ENCODE data around the gene FBXW9.
"Not testable (repeated sequence)": the region's sequence is repeated elsewhere in the genome, so short reads cannot be mapped to it uniquely, and the experiment has no call there.

FBXW9 gene

DNA sequence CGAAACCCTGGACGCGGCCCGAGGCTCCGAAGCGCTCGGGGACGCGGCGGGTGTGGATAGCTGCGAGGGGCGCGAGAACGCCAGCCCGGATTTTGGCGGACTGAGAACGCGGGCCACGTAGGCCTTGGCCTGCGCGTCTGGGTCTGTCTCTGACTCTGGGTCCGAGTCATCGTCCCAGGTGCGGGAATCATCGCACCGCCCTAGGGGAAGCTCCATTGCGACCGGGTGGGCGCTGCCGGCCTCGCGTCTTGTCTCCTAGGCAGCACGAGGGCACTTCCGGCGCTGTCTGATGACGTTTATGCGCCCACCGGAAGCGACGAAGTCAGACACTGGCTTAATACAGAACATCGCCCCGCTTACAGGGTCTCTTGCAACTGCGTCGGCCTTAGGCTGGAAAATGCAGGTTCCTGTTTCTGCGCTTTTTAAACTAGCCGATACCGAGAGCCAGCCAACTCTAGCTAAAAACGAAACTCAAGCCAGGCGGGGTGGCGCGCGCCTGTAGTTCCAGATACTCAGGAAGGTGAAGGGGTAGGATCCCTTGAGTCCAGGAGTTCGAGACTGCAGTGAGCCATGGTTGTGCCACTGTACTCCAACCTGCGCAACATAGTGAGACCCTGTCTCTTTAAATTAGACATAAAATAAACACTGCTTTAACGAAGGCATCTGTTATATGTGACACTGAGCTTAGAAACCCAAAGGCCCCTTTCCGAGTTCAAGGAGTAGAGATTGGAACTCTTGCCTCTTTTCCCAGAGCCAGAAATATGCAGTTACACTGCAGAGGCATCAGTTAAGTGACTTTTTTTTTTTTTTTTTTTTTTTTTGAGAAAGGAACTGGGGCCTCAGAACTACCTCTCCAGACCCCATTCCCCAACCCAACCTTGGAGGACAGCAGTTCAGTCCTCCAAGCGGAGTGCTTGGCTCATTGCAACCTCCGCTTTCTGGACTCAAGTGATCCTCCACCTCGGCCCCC, at the start of gene FBXW9:
FBXW9 (minus strand) TSS at position 266 of the 970 bp plus-strand sequence; CDS start at position 216, 50 bp downstream.
- peak; percentile 97 for DNase-seq (ENCODE audit: extremely low spot score, insufficient read length, low read depth)
- FAIRE-seq = peak; percentile 91

DNA sequence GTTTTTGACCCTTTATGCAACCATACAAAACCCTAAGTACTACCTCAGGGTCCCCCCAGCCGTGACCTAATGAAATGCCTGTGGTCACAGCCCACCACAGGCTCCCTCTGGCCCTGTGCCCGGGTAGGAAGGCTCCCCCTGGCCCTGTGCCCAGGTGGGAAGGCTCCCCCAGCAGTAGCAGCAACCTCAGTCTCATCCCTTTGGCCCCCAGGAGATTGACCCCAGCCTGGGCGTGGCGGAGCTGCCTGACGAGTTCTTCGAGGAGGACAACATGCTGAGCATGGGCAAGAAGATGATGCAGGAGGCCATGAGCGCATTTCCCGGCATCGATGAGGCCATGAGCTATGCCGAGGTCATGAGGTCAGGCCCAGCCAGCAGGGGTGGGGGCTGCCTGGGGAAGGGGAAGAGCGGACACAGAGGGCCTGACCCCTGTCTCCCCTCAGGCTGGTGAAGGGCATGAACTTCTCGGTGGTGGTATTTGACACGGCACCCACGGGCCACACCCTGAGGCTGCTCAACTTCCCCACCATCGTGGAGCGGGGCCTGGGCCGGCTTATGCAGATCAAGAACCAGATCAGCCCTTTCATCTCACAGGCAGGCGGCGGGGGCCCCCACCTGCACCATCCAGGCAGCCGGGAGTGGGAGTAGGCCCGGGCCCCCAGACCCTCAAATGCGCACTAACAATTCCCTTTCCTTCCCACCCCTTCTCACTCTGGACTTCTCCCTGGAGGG, 48.9 kb upstream of the FBXW9 start:
- no peak for FAIRE-seq
- no peak for DNase-seq (ENCODE audit: extremely low spot score, insufficient read length, low read depth)

DNA sequence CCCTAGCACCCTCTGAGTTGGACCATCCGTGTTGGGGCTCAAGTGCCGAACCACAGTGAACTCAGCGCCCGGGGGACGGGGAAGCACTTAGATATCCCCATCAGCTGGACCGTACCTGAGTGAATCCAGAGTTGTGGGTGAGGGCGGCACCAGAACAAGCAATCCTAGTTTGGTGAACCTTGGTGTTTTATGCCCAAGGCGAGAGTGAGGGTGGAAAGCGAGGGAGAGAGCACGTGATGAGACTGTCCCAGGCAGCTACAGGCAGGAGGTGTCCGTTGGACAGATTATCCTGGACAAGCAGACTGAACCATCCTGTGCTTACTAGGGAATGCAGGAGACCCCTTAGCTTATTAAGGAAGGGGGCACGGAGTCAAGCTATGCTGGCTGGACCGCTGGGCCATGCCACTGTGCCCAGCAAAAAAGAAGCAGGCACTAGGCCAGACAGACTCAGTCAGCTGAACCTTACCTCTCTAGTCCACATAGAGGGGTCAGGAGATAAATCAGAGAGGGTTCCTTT, 41.5 kb upstream of the FBXW9 start:
- FAIRE-seq (no peak), DNase-seq (ENCODE audit: extremely low spot score, insufficient read length, low read depth) (no peak)

DNA sequence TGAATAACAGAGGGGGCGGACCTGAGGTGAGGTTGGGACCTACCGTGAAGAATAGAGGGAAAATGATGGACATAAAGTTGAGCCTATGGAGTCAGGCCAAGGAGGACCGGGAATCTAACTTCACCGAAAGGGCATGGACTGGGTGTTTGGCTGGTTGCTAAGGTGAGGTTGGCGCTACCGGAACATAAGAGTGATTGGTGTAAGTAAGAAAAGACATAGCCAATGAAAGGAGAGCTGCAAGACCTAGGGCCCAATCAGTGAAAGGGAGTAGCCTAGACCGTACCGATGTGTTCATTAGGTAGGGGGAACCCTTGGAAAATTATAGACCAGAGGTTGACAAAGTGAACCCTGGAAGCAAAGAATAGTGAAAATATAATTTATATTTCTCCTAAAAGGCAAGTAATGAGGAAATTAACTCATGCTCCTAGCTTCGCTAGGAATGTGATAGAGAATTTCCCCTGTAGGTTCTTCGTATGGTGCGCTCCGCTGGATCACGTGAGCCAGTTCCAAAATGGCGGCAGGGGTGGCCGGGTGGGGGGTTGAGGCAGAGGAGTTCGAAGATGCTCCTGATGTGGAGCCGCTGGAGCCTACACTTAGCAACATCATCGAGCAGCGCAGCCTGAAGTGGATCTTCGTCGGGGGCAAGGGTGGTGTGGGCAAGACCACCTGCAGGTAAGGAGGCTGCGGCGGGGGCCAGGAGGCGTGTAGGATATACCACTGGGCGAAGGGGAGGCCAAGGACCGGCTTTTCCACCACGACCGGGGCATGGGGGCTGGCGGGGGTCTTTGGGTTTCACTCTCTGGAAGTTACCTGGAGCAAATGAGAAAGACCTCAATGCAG, 40.8 kb upstream of the FBXW9 start, which contains the start of gene GET3:
GET3 (plus strand) TSS at position 503 of the 840 bp plus-strand sequence; CDS start at position 512, 9 bp downstream.
- DNase-seq (ENCODE audit: extremely low spot score, insufficient read length, low read depth) (peak; percentile 82), FAIRE-seq (peak; percentile 99)

DNA sequence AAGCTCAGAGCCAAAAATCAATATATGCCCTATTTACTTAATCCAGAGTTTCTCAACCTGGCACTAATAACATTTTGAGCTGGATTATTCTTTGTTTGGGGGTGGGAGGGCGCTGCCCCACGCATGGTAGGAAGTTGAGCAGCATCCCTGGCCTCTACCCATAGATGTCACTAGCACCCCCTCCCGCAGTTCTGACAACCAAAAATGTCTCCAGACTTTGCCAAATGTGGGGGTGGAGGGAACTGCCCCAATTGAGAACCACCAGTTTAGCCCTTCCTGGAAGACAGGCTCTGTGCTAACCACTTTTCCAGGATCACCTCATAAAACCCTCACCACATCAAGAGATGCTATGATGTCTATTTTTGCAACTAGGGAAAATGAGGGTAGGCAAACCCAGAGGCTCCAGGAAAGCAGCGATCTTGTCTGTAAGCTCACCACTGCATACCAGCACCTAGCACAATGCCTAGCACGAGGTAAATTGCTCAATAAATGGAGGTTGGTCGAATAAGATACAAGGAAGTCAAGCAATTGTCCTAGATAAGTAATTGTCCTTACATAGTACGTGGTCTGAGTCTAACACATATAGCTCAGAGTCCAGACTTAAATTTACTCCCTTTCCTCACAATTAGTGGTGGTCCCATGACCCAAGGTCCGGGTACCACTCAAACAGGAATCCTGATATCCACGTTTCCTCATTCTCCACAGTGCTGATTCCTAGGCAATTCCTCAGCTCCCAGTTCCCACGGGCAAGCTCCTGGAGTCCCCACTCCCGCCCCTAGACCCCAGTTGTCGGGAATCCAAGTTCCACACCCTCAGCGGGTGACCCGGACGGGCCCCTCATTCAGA, 37.2 kb upstream of the FBXW9 start:
- DNase-seq (ENCODE audit: extremely low spot score, insufficient read length, low read depth) (no peak), FAIRE-seq (peak; percentile 81)

DNA sequence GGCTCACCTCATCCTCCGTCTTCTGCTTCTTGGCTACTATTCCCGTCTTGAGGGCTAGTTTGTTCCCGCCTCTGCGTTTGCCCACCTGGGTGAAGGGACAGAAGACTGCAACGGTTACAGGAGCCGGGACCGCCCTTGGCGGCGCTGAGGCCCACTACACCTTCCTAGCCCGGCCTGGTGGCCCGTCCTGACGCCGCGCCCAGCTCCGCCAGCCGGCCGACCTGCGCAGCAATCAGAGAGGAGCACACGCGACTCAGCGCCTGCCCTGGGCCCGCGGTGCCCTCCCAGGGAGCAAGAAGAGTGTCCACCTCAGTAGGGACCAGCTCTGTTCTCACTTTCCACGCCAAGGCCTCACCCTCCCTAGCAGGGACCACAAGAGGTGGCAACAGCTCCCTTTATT, 34.9 kb upstream of the FBXW9 start:
- DNase-seq (ENCODE audit: extremely low spot score, insufficient read length, low read depth) = no peak
- no peak for FAIRE-seq

DNA sequence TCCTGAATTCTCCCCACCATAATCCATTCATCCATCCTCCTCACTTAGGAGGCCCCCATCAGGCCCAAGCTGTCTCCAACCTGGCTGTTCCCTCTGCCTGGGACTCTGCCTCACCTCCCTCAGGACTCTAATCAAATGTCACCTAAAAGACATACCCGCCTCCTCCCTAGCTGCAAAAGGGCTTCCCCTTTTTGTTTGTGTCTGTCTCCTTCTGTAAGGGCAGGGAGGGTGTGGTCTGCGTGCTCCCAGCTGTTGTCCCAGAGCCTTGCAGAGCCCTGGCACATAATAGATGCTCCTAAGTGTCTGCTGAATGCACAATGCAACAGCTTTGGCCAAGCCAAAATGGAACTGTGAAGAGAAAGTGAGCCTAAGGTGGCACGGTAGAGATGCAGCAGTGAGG, 33.6 kb upstream of the FBXW9 start:
- FAIRE-seq = no peak
- DNase-seq (ENCODE audit: extremely low spot score, insufficient read length, low read depth) = no peak

DNA sequence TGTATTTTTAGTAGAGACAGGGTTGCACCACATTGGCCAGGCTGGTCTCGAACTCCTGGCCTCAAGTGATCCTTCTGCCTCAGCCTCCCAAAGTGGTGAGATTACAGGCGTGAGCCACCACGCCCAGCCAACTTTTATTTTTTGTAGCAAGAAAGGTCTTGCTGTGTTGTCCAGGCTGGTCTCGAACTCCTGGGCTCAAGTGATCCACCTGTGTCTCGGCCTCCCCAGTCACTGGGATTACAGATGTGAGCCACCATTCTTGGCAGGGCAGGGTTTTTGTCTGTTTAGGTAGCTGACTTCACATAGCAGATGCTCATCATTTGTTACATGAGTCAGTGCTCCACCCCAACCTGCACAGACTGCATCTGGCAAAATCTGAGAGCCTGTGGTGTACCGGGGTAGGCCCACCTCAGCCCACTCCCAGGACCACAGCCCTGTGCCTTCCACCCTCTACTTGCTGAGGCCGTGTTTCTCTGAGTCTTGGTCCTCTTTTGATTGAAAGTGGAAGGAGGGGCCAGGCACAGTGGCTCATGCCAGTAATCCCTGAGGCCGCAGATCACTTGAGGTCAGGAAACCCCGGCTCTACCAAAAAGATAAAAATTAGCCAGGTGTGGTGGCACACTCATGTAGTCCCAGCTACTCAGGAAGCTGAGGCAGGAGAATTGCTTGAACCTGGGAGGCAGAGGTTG, 31.5 kb upstream of the FBXW9 start:
- FAIRE-seq = no peak

DNA sequence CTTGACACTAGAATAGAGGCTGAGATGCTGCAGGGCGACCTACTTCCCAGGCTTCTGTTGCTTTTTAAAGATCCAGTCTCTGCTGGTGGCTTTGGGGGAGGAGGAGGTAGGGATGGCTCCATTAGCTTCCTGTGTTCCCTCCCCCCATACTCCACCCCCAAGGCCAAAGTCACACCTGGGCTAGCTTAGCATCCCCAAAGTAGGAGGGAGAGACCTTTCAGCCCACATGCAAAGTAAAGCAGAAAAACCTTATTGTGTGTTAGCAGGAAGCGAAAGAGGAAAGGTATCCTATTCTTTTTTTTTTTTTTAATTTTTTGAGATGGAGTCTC, 30.5 kb upstream of the FBXW9 start:
- FAIRE-seq = no peak
- no peak for DNase-seq (ENCODE audit: extremely low spot score, insufficient read length, low read depth)

More for the DNA sequence above, 31.5 kb upstream of the FBXW9 start:
- DNase-seq (ENCODE audit: extremely low spot score, insufficient read length, low read depth) = no peak

DNA sequence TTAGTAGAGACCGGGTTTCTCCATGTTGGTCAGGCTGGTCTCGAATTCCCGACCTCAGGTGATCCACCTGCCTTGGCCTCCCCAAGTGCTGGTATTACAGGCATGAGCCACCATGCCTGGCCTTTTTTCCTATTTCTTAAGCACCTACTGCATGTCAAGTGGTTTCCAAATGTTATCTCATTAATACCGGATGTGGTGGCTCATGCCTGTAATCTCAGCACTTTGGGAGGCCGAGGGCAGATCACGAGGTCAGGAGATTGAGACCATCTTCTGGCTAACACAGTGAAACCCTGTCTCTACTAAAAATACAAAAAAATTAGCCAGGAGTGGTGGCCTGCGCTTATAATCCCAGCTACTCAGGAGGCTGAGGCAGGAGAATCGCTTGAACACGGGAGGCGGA, 29.2 kb upstream of the FBXW9 start:
- not testable (repeated sequence) for FAIRE-seq; DNase-seq (ENCODE audit: extremely low spot score, insufficient read length, low read depth)

DNA sequence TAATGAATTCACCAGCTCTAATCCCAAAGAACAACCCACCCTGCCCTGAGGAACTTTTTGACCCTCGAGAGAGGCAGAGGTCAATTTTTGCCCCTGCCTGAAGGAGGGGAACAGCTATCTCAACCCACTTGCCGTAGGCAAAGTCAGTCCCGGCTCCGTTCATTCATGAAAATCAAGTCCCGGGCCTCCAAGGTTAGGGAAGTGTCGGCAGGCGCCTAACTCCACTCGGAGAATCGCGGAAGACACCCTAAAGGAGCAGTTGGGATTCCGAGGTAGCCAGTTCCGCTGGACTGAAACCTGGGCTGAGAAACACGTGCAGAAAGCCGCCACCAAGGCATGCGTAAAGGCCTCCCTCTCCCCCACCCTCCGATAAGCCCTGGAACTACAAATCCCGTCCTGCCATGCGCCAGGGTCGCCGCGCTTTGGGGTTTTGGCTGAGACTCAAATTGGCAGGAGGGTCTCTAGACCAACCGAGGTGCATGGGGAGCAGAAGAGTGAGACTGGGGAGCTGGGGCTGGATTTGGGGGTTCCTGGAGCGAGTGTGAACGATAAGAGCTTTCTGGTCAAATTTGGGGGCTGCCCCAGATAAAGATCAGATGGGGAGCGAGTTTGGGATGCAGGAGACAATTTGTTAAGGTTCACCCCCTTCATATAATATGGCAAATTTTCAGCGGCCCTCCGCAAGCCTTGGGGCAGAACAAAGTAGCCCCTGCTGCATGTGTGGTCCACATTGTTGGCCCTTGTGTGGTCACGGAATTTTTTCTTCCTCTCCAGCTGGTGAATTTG, 27.4 kb upstream of the FBXW9 start, which contains the start of gene TNPO2:
TNPO2 (minus strand) TSS at position 292 of the 786 bp plus-strand sequence. CDS start 2,955 bp downstream, outside the sequence.
- FAIRE-seq (peak; percentile 90), DNase-seq (ENCODE audit: extremely low spot score, insufficient read length, low read depth) (no peak)

DNA sequence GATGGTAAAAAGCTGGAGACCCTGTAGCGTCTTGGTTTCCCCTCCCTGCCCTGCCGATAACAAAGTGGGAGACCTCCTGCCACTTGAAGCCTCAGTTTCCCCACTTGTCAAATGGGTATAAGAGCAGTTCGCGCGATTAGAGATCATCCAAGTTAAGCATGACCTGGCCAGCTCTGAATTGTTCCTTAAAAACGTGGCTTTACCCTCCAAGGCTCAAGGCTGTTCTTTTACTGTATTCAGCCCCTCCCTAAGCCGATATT, 26.9 kb upstream of the FBXW9 start:
- FAIRE-seq (no peak), DNase-seq (ENCODE audit: extremely low spot score, insufficient read length, low read depth) (no peak)

DNA sequence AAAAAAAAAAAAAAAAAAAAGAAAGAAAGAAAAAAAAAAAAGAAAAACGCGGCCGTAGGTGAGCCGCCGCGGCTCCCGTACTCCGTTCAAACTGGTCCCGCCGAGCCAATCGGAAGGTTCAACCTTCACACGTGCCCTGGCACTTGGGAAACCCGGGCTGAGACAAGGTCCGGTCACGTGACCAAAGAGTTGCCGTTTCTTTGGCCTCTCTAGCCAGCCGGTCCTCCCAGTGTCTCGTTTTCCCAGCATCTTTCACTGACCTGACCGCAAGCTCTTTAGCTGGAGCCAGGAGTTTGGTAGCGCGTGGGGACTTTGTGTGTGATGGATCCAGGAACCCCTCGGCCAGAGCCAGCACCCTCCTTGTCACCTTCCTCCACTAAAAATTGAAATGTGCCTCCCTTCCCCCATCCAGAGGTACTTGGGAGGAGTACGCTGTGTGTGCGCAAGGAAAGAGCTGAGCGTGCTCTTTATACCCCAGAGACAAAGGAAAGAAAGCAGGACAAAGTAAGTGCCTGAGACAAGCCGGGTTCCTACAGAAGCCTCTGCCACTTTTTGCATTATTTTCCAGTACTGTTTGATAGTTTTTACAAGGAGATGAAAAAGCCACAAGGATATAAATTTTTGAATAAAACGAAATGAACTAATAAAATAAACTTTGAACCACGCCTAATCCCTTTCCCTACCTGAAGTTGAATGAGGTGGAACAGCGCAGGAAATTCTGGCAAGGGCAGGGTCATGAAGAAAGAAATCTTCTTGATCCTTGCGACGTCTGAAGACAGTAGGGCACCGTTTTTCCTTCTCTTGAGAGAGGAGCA, 26.3 kb upstream of the FBXW9 start:
- peak; percentile 96 for DNase-seq (ENCODE audit: extremely low spot score, insufficient read length, low read depth)
- peak; percentile 97 for FAIRE-seq

DNA sequence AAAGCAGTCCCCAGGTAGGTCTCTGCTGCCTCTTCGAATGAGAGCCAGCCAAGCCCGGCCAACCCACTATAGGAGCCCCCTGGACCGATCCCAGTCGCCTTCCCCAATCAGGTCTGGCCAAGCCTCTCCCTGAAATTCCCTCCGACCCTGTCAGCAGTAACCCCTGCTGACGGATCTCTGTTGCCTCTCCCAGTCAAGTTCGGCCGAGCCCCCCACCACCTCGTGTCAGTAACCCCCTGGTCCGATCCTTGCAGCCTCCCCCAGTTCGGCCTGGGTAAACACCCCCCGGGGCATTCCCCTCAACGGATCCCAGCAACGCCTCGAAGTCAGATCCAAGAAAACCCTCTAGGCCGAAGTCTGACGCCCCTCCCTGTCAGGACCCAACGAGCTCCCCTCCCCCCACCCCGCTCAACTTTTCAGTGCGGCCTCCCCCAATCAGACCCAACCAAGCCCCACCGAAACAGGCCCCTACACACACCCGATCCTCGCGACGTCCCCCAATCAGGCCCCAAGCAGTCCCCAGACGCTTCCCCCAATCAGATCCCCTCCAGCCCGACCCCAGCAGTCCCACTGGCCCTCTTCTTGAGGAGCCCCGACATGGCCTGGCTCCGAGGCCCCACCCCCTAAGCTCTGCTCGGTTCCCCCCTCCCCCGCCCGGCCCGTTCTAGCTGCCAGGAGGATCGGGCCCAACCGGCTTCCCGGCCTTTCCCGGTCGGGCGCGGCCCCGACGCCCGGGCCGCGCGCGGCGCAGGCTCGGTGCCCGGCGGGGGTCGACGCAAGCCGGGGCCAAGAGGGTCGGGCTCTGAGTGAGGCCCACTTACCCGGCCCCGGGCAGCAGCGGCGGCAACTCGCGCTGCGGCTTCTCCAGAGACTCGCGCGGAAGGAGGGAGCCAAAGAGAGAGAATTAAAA, 25.5 kb upstream of the FBXW9 start:
- no peak for FAIRE-seq
- DNase-seq (ENCODE audit: extremely low spot score, insufficient read length, low read depth) = peak; percentile 63

DNA sequence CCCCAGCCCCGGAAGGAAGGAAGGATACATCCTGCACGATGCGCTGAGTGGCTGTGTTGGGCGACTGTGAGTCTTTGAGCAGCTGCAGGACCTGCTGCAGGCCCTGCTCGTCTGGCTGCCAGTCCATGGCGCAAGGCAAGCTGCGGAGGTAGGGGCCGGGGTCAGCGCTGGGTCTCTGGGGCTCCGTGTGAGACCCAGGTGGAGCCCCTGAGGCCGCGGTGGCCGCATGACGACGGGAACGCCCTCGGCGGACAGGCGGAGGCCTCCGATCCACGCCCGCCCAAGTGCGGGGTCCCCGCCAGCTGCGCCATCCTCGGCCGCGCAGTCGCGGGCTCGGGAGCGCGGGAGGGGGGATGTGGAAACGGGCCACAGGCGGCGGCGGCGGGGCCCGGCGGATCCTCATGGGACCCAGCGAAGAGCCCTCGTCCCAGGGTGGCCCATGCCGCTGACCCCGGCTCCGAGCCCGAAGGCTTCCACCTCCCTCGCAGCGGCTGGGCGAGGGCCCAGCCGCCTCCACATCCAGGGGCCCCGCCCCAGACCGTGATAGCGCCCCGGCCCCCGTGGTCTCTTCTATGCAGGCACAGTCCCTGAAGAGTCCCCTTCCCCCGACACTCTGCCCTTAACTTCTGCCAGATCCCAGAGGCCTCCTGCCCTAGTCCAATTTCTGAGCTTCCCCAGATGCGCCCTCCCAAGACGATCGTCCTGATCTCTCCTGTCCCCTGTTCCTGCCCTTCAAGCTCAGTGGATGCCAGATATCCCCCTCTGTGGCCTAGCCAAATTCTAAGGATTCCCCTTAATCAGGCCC, 24.6 kb upstream of the FBXW9 start:
- DNase-seq (ENCODE audit: extremely low spot score, insufficient read length, low read depth) (no peak), FAIRE-seq (no peak)

All from GM18507 (cell line).